Neural crest cell (in vitro differentiated cells): ENCODE results near the gene FARP1. TPM values are rescaled to one million over a fixed set of nuclear protein-coding genes. Genes with fewer than 3 reads are reported as not detected.

Source experiments
- DNase-seq: peaks from one replicate; pipeline ENCODE4 v3.0.0; 2021; ENCODE audit warnings: low read depth, mixed read lengths, low spot score
- H3K27ac Mint-ChIP-seq: one replicate; pipeline ENCODE4 v1.8.0; 2021; ENCODE audit warnings: mild to moderate bottlenecking, mixed read lengths; ENCODE audit not compliant: unreplicated experiment
- H3K27me3 Mint-ChIP-seq: 2 replicates; pipeline ENCODE4 v1.8.0; 2021; ENCODE audit warnings: low read depth, mild to moderate bottlenecking, mixed read lengths
- H3K36me3 Mint-ChIP-seq: 2 replicates; pipeline ENCODE4 v1.8.0; 2021; ENCODE audit warnings: low read depth, mild to moderate bottlenecking, mixed read lengths
- H3K4me1 Mint-ChIP-seq: 2 replicates; pipeline ENCODE4 v1.8.0; 2021; ENCODE audit warnings: mixed read lengths
- H3K4me3 Mint-ChIP-seq: one replicate; pipeline ENCODE4 v1.8.0; 2021; ENCODE audit warnings: mild to moderate bottlenecking, mixed read lengths
- H3K9me3 Mint-ChIP-seq: 2 replicates; pipeline ENCODE4 v1.8.0; 2021; ENCODE audit warnings: mixed read lengths
- total RNA-seq: library from RNA; stranded (reverse); gene quantifications from 2 replicates; pipeline ENCODE4 v1.2.1, GENCODE V29; 2021
- TF ChIP-seq, protein P1 (sequence below): fragments of 200-600 bp; sonication (generic); conservative IDR thresholded peaks from 2 replicates; pipeline ENCODE4 v1.5.0; 2021; ENCODE audit warnings: antibody characterized with exemption, mild to moderate bottlenecking

FARP1 gene
- total RNA-seq, 1 donor from 2014 or later: 138 TPM

- Mint-ChIP-seq H3K9me3 (no peaks in the 10 kb centered on the region), H3K27ac (peak overlapping the region; percentile 12), H3K36me3 (no peaks in the 10 kb centered on the region), H3K27me3 (no peaks in the 10 kb centered on the region), H3K4me1 (peaks cover 40% of the 10 kb centered on the region), H3K4me3 (peak overlapping the region; percentile 26)
- TF ChIP-seq, protein P1, sequence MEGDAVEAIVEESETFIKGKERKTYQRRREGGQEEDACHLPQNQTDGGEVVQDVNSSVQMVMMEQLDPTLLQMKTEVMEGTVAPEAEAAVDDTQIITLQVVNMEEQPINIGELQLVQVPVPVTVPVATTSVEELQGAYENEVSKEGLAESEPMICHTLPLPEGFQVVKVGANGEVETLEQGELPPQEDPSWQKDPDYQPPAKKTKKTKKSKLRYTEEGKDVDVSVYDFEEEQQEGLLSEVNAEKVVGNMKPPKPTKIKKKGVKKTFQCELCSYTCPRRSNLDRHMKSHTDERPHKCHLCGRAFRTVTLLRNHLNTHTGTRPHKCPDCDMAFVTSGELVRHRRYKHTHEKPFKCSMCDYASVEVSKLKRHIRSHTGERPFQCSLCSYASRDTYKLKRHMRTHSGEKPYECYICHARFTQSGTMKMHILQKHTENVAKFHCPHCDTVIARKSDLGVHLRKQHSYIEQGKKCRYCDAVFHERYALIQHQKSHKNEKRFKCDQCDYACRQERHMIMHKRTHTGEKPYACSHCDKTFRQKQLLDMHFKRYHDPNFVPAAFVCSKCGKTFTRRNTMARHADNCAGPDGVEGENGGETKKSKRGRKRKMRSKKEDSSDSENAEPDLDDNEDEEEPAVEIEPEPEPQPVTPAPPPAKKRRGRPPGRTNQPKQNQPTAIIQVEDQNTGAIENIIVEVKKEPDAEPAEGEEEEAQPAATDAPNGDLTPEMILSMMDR: no peak
- DNase-seq: no peak
These were observed 136.7 kb downstream of the FARP1 start for GRCh38 chr13:98279473-98280175.

DNA sequence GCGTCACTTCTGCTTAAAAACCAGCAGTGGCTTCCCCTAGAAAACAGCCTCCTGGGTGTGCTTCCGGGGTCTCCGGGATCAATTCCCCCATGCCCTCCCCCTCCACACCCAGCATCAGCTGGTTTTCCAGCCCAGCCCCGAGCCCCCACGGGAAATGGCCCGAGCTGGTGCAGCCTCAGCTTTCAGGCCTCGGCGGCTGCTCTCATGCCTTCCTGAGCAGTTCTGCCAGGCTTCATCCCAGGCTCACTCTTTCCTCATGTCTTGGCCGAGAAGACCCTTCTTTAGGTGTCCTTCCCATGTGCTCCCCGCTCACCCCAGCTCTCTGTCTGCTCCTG, 137.2 kb downstream of the FARP1 start:
- Mint-ChIP-seq H3K36me3 (no peaks in the 10 kb centered on the region), H3K9me3 (no peaks in the 10 kb centered on the region), H3K4me3 (peak overlapping the region; percentile 26), H3K27ac (no peak overlapping the region), H3K4me1 (peaks cover 34% of the 10 kb centered on the region), H3K27me3 (no peaks in the 10 kb centered on the region)
- TF ChIP-seq, protein P1: no peak
- no peak for DNase-seq

- Mint-ChIP-seq H3K9me3 (no peaks in the 10 kb centered on the region), H3K4me1 (peaks cover 22% of the 10 kb centered on the region), H3K4me3 (no peak overlapping the region), H3K27me3 (no peaks in the 10 kb centered on the region), H3K27ac (no peak overlapping the region), H3K36me3 (no peaks in the 10 kb centered on the region)
- TF ChIP-seq, protein P1: no peak
- no peak for DNase-seq
These were observed 141.8 kb downstream of the FARP1 start for GRCh38 chr13:98284679-98285078.

- no peaks in the 10 kb centered on the region for H3K27me3 Mint-ChIP-seq
- DNase-seq: no peak
- no peak overlapping the region for H3K27ac Mint-ChIP-seq
- peaks cover 3% of the 10 kb centered on the region for H3K9me3 Mint-ChIP-seq
- TF ChIP-seq, protein P1: no peak
- H3K4me1 Mint-ChIP-seq: peaks cover 20% of the 10 kb centered on the region
- no peak overlapping the region for H3K4me3 Mint-ChIP-seq
- H3K36me3 Mint-ChIP-seq: no peaks in the 10 kb centered on the region
These were observed 142.4 kb downstream of the FARP1 start for GRCh38 chr13:98285317-98285716.

- DNase-seq: no peak
- Mint-ChIP-seq H3K4me1 (peaks cover 23% of the 10 kb centered on the region), H3K9me3 (peaks cover 3% of the 10 kb centered on the region)
These were observed 143.1 kb downstream of the FARP1 start for GRCh38 chr13:98285852-98286594.

More at GRCh38 chr13:98285852-98286594, 143.1 kb downstream of the FARP1 start:
- no peak overlapping the region for H3K27ac Mint-ChIP-seq
- no peak overlapping the region for H3K4me3 Mint-ChIP-seq
- no peaks in the 10 kb centered on the region for H3K27me3 Mint-ChIP-seq
- no peaks in the 10 kb centered on the region for H3K36me3 Mint-ChIP-seq
- TF ChIP-seq, protein P1: no peak
